ENCODE data around the gene ZNF614.
A peak's percentile ranks its signal among the peaks of the same experiment; 100 is the strongest.
"Not testable (repeated sequence)": the region's sequence is repeated elsewhere in the genome, so short reads cannot be mapped to it uniquely, and the experiment has no call there.

The ZNF614 gene

GRCh38 chr19:52028027-52028779 is at the start of gene ZNF614:
Gene ZNF614 (minus strand): TSS chr19:52028379. CDS start chr19:52025745, 2,634 bp downstream.
- peak; percentile 89 for DNase-seq (ENCODE audit: low spot score)

- DNase-seq (ENCODE audit: low spot score): no peak
Measured at GRCh38 chr19:52070496-52070895, 42.3 kb upstream of the ZNF614 start.

- no peak for DNase-seq (ENCODE audit: low spot score)
Measured at GRCh38 chr19:52069653-52070052, 41.5 kb upstream of the ZNF614 start.

- DNase-seq (ENCODE audit: low spot score): no peak
Measured at GRCh38 chr19:52066258-52066863, 38.2 kb upstream of the ZNF614 start.

- no peak for DNase-seq (ENCODE audit: low spot score)
Measured at GRCh38 chr19:52065399-52065798, 37.2 kb upstream of the ZNF614 start.

- DNase-seq (ENCODE audit: low spot score): not testable (repeated sequence)
Measured at GRCh38 chr19:52056480-52056879, 28.3 kb upstream of the ZNF614 start.

GRCh38 chr19:52051736-52052135 is 23.6 kb upstream of the ZNF614 start:
- not testable (repeated sequence) for DNase-seq (ENCODE audit: low spot score)

- DNase-seq (ENCODE audit: low spot score): peak; percentile 68
Measured at GRCh38 chr19:52048555-52049501, 20.6 kb upstream of the ZNF614 start, which contains the start of gene ZNF432. Gene ZNF432 (minus strand): TSS chr19:52048838. CDS start chr19:52046868, 1,970 bp downstream.

GRCh38 chr19:52039169-52039568 is 11.0 kb upstream of the ZNF614 start:
- no peak for DNase-seq (ENCODE audit: low spot score)

GRCh38 chr19:52034051-52034728 is 6.0 kb upstream of the ZNF614 start:
- DNase-seq (ENCODE audit: low spot score): no peak

GRCh38 chr19:52028780-52029123 is 573 bp upstream of the ZNF614 start:
- peak; percentile 3 for DNase-seq (ENCODE audit: low spot score)

GRCh38 chr19:52026255-52026990 is 1.8 kb downstream of the ZNF614 start:
- not testable (repeated sequence) for DNase-seq (ENCODE audit: low spot score)

GRCh38 chr19:52024478-52024877 is 3.7 kb downstream of the ZNF614 start:
- DNase-seq (ENCODE audit: low spot score): not testable (repeated sequence)

GRCh38 chr19:52022193-52022592 is 6.0 kb downstream of the ZNF614 start:
- DNase-seq (ENCODE audit: low spot score): no peak

GRCh38 chr19:52020506-52020905 is 7.7 kb downstream of the ZNF614 start:
- no peak for DNase-seq (ENCODE audit: low spot score)

- DNase-seq (ENCODE audit: low spot score): no peak
Measured at GRCh38 chr19:52010674-52011073, 17.5 kb downstream of the ZNF614 start.

GRCh38 chr19:52007806-52008557 is 20.2 kb downstream of the ZNF614 start, which contains the start of gene ZNF615:
Gene ZNF615 (minus strand): TSS chr19:52008211. CDS start chr19:52003711, 4,500 bp downstream.
- DNase-seq (ENCODE audit: low spot score): peak; percentile 75

- DNase-seq (ENCODE audit: low spot score): no peak
Measured at GRCh38 chr19:52007451-52007805, 20.8 kb downstream of the ZNF614 start.

GRCh38 chr19:51994048-51994644 is 34.0 kb downstream of the ZNF614 start:
- DNase-seq (ENCODE audit: low spot score): no peak

GRCh38 chr19:51993422-51993821 is 34.8 kb downstream of the ZNF614 start:
- no peak for DNase-seq (ENCODE audit: low spot score)
